ENCODE data around the gene RNF182.
A peak's percentile ranks its signal among the peaks of the same experiment; 100 is the strongest.
"Not testable (repeated sequence)": the region's sequence is repeated elsewhere in the genome, so short reads cannot be mapped to it uniquely, and the experiment has no call there.

Gene RNF182, protein sequence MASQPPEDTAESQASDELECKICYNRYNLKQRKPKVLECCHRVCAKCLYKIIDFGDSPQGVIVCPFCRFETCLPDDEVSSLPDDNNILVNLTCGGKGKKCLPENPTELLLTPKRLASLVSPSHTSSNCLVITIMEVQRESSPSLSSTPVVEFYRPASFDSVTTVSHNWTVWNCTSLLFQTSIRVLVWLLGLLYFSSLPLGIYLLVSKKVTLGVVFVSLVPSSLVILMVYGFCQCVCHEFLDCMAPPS

DNA sequence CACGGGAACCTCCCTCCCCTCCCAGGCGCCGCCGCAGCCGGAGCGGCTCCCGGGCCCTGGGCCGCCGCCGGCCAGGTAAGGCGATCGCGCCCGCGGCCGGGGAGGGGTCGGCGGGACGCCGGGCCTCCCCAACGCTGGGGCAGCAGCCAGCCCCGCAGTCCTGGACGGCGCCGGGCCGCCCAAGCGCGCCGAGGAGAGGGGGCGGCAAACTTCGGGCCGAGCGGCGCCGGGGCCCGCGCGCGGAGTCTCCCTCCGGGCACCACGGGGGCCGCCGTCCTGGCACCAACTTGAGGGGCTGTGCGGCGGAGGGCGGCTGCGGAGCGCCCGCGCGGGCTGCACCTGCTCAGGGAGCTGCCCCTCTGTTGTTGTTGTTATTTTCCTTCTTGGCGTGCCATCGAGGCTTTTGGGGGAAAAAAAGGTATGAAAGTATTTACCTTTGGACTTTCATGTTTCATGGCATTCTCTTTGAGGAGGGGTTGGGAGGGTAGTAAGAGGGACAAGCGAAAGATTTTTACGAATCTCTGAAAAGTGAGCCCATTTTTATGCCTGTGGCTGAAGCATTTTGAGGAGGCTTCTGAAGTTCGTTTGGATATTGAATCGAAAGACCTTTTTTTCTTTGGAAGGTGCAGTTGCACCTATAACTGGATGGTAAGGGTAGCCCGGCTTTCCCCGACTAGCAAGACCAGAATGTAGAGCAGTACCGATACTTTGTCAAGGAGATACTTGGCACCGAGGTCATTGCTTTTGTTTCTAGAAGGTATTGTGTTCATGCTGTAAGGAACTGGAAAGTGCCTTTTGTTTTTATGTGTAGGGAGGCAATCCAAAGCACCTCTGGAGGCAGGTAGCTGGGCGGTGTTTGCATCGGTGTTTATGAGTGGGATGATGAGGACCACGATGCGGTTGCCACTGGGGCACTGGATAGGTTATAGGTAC is at the start of gene RNF182:
Gene RNF182, plus strand, starts transcription at position 4 of the 933 bp plus-strand sequence. CDS start 52,168 bp downstream, outside the sequence.
- DNase-seq = peak; percentile 10 to 86 (median 81)

DNA sequence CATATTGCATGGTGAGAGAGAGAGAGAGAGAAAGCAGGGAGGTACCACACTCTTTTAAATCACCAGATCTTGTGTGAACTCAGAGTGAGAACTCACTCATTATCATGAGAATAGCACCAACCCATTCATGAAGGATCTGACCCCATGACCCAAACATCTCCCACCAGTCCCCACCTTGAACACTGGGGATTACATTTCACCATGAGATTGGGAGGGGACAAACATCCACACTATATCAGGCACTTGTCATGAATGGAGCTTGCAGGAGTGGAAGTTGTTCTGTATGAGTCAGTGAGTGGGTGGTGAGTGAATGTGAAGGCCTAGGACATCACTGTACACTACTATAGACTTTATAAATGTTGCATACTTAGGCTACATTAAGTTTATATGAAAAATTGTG is 47.7 kb upstream of the RNF182 start:
- DNase-seq = no peak

DNA sequence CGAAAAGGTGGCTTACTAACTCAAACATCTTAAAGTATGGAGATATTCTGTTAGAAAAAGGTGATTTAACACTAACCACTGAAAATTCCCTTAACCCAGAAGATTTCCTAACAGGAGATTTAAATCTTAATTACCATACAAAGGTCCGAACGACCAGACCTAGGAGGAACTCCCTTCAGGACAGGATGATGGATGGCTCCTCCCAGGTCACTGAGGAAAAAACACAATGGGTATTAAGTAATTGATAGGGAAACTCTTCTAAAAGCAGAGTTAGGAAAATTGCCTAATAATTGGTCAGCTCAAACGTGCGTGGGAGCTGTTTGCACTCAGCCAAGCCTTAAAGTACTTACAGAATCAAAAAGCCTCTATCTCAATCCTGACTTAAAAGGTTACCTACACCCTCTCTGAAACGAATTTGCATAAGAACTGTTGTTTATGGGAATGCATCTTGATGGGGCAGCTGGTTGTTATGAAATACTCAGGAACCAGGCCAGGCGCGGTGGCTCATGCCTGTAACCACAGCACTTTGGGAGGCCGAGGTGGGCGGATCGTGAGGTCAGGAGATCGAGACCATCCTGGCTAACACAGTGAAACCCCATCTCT is 44.6 kb upstream of the RNF182 start:
- DNase-seq = not testable (repeated sequence)

DNA sequence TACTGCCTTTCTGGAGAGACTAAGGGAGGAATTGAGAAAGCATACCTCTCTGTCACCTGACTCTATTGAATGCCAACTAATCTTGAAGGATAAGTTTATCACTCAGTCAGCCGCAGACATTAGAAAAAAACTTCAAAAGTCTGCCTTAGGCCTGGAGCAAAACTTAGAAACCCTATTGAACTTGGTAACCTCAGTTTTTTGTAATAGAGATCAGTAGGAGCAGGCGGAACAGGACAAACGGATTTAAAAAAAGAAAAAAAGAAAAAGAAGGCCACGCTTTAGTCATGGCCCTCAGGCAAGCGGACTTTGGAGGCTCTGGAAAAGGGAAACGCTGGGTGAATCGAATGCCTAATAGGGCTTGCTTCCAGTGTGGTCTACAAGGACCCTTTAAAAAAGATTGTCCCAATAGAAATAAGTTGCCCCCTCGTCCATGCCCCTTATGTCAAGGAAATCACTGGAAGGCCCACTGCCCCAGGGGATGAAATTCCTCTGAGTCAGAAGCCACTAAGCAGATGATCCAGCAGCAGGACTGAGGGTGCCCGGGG is 43.1 kb upstream of the RNF182 start:
- DNase-seq = no peak

DNA sequence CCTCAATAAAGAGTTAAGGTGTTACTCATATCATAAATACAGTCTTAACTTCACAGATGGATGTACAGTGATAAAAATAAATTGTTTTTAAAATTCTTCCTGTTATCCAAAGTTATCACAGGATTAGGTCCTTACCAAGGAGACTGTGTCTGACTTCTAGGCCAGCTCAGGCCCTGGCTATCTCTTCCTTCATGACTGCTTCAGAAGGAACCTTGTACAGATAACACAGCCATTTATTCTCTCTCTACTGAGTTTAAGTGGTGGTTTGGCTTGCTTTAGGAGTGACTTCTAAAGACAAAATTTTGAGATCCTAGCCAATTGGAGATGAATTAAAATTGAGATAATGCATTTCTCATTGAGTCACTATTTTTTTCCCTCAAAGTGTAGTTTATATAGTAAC is 40.8 kb upstream of the RNF182 start:
- DNase-seq = no peak

DNA sequence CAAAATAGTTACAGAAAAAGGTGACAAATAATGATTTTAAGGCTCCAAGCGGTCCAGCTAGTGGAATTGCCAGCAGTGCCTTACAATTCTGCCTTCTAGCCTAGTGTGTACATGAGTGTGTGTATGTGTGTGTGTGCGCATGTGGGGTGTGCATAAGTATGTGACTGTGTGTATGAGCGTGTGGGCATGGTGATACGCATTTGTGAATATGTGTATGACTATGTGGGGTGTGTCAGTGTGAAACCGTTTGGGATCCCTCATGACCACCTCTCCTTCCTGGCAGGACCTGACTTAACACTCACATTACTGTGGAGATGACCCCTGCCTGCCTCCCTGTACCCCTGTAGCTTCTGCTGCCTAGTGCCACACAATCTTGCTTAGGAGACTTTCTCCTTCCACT is 40.4 kb upstream of the RNF182 start:
- no peak for DNase-seq

DNA sequence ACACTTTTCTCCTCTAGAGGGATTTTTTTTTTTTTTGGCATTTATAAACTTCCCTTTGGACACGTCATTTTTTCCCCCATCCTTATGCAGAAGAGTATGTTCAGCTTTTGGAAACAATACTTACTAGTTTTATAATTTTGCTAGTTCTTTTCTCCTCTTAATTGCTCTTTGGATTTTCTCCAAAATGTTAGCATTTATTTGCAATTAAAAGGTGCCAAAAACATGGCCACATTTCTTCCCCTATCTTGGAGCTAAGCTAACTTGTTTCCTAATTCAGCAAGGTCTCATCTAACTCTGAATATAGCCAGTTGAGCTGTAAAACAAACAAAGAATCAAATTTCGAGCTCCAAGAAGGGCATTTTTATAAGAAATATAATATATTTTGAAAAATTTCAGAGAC is 39.2 kb upstream of the RNF182 start:
- no peak for DNase-seq

DNA sequence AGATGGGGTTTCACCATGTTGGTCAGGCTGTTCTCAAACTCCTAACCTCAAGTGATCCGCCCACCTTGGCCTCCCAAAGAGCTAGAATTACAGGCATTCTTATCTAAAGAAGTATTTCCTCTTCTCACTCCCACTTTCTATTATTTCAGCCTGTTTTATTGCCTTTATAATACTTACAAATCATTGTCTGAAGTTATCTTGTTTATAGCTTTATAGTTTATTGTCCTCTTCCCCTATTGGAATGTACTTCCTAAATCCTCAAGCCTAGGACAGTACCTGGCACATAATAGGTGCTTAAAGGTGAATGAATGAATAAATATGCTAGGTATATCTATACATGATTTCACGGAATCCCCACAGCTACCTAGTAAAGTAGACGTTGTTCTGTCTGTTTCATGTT is 37.8 kb upstream of the RNF182 start:
- DNase-seq = no peak

DNA sequence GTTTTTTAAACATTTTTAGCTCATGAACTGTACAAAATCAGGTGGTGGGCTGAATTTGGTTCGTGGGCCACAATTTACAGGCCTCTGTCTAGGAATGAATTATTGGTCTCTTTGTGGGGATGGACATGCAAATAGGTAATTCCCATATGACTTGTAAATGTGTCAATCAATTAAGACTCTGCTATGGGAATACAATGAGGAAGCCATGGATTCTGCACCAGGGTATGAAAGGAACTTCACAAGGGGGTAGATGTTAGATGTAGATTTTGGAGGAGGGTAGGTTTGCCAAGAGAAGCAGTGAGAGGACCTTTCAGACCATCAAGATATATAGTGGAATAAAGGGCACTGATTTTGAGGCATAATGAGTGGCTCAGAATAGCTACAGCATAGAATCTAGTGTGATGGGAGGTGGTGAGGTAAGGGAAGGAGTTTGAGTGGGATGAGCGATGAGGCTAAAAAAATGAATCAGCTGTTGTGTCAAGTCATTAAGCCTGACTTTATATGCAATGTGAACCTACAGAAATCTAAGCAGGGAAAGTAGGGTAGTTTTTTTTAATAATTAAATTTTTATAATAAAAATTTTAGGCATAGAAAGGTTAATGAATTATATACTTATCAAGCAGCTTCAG is 32.6 kb upstream of the RNF182 start:
- DNase-seq = no peak

DNA sequence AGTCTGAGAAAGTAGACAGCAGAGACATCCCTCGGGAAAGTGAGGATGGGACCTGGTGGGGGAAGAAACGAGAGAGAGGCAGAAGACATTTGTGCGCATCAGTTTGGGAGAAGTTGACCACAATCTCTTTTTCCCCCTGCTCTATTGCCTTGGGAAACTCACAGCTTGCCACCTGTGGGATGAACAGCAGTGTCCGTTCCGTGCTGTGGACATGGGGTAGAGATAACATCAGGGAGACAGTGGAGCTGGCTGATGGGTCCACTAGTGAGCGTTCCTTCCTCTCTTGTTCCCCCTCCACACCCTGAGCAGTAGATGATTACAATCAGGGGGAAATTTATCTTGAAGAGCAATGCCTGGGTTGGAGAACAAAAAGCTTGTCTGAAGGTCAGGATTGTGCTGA is 21.8 kb upstream of the RNF182 start:
- no peak for DNase-seq

DNA sequence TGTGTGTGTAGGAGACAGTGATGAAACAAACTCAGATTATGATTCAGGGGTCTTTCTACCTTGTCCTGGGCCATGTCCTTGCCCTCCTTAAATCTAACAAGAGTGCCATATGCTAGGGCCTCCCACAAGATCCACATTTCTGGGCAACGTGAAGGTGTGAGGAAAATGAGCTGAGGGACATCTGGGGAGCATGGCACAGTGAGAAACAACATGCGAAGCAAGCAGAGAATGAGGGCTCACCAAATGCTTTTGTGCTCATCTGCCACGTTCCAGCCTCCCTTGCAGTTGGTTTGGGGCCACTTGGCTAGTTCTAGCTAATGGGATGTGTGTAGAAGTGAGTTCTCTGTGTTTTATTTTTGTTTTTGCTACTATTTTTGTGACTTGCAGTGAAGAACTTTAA is 21.4 kb upstream of the RNF182 start:
- no peak for DNase-seq

DNA sequence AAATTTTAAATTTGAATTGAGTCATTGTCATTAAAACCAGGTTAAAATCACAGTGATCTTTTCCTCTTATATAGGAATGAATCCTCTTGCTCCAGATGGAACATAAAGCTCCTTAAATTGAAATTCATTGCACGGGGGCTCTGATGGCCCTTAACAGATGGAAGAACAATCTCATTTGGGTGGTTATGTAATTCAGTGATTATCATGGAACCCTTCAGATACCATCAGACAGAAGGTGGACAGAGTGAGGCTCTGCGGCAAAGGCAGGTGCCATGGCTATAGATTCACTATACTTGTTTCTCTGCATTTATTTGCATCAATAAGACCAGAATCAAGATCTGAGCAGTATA is 17.8 kb upstream of the RNF182 start:
- DNase-seq = no peak

DNA sequence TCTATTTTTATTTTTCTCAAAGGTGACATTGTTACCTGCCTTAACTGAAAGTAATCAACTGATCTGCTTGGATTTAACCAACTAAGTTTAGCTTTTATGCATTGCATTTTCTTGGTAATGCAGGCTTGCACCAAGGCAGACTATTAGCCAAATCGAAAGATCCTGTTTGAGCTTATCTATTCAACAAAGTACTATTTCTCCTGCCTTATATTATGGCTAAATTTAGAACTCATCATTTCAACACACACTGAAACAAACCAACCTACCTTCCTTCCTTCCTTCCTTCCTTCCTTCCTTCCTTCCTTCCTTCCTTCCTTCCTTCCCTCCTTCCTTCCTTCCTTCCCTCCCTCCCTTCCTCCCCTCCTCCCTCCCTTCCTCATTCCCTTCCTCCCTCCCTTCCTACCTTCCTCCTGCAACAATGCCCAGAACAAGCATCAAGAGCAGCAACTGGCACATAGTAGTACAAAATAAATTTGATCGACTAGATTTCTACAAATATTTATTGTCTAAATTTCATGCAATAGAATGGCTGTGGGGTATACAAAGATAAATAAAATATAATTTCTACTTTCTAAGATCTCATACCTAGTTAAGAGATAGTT is 17.0 kb upstream of the RNF182 start:
- no peak for DNase-seq

DNA sequence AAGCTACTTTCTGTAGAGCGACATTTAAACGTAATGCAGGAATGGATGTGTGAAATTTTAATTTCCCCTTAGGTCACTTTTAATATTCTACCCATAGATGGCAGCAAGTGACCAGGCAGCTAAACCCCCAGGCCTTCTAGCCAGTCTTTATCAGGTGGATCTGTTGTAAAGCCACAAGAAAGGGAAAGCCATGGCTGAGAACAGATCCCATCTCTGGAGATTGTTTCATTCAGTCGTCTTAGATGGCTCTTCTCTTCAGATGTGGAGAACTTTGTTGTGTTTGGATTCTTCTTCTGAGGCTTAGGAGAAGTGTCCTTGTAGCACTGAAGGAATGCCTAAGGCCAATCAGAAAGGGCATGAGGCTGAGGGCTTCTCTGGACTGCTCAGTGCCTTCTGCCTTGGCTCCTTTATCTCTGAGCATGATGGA is 15.8 kb upstream of the RNF182 start:
- peak; percentile 39 to 87 (median 63) for DNase-seq

DNA sequence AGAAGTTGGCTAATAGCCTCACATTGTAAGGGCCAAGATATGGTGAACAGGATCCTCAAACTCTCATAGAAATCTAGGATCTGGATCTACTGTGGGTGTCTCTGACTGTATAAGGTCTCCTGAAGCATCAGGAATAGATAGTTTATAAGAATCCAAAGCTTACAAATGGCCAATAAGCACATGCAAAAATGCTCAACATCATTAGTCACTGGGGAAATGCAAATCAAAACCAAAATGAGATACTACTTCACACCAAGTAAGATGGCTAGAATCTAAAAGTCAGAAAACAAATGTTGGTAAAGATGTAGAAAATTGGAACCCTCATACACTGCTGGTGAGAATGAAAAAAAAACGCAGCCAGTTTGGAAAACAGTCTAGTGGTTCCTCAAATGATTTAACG is 14.3 kb upstream of the RNF182 start:
- DNase-seq = no peak

DNA sequence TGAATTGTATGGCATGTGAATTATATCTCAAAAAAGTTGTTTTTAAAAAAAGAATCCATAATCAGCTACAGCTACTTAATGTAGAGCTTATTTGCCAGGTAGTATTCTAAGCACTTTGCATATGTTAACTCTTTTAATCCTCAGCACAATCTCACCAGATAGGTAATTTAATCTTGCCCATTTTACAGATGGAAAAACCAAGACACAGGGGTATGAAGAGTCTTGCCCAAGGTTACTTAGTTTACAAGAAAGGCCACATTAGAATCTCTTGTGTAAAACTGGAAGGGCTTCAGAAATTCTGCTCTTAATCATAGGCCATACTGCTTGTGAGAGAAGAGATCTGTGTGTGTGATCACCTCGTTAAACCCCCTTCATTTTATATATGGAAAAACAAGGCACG is 13.4 kb upstream of the RNF182 start:
- DNase-seq = no peak

DNA sequence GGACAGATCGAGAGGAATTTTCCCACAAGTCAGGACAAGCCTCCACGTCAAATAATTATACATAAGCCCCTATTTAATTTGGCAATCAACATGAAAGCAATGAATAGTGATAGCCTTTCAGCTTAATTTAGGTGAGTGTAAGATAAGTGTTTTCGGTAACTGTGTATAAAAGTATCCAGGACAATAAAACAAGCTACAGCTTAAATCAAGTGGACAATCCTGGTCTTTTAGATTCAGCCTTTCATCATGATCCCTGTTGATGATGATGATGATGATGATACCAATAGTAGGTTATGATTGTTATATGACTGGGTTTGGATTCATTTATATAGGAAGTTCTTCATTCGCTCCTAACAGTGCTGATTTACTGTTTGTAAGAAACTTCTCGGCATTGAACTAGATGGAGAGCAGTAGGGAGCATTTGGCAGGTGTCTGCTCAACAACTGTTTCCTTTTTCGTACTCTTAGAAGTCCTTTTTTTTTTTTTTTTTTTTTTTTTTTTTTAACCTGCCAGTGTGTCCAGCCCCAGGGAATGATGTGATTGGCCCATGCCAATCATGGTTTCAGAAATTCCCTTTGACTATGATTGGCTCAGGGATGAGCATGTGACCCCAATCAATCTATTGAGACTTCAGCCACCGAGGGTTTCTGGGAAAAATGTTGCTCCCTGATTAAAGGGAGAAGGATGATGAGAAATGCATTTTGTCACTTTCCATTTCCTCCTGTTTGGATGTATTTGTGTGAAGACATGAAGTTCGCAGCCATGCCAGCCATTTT is 11.3 kb upstream of the RNF182 start:
- peak in 1 of 3 experiments; percentile 40 for DNase-seq

DNA sequence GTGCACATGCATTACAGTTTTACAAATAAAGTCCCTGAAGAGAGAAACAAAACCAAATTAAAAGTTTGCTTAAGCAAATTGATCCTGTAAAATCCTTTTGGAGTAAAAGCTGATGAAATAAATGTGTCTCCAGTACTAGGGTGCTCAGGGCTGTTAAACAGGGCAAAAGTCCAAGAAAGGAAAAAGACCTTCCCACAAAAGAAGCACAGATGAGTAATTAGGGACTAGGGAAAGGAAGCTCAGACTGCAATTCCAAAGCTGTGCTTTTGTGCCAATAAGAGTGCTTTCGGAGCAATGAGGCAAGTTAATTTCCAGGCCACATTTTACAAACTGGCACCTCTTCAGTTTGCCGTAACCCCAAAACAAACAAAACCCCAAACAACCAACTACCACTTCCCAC is 10.4 kb upstream of the RNF182 start:
- DNase-seq = peak in 1 of 3 experiments; percentile 28

DNA sequence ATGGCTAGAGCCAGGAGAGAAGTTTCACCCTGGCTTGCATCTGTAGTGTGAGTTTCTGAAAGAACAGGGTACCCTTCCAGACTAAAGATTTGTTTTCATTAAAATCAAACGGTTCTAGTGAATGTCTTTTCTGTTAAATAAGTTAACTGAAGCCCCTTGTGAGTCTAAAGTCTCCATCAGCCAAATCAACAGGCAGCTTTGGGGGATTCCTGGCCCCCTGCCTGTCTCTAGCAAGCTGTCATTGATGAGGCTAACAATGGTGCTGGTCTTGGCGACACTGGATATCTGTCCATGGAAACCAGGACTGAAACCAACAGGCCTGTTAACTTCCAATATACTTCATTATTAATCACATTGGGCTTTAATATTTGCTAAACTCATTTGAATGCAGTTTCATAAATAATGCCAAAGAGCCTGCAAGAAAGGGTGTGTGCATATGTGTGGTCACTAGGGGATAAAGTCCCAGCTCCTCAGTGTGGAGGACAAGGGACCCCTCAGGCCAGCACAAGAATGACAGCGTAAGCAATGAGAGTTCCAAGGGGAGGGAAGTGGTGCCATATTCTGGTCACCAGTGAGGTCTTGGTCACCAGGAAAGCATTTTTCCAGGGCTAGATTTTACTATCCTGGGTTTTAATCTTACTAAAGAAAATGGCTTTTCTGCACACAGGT is 9.1 kb upstream of the RNF182 start:
- no peak for DNase-seq

DNA sequence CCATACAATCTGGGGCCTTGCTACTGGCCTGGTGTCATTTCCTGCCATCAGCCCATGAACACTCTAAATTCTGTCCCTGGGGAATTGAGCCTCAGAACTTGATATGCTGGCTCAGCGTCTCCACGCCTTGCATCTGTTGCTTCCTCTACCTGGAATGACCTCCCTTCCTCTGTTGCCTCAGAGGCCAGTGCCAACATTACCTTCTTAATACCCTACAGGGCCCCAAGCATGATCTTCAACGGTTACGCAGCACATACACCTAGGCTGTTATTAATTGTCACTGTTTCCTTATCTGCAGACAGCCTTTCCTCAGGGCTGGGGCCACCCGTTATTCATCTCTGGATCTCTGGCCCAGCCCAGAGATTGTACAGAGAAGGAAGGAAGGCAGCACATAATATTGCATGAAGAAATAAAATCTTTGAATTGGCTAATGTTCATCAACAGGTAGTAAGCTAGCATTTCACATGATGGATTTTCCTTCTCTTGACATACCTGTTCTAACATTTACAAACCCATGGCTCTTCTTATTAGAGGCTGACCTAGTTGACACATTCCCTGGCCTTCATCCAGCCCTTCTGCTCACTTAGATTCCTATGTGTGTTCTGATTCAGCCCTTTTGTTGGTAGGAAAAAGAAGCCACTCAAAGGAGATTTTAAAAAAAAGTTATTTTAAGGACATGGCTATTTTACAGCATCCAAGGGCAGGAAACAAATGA is 8.4 kb upstream of the RNF182 start:
- peak in 1 of 3 experiments; percentile 67 for DNase-seq

DNA sequence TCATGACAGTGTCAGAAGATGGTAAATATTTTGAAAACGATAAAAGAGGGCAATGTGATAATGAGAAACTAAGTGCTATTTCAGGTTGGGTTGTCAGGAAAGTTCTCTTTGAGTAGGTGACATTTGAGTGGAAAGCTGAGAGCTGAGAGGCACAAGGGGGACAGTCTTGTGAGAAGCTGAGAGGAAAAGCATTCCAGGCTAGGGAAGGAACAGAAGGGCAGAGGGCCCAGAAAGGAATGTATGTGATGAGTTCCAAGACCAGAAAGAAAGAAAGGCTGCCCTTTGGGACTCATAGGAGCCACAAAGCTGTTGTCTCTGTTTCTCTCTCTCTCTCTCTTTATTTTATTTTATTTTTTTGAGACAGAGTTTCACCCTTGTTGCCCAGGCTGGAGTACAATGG is 7.6 kb upstream of the RNF182 start:
- DNase-seq = no peak

Measured in NCI-H1417 (cell line).